Loucy (cell line): Measurements from ENCODE around the gene CCHCR1.

Experiments
- CTCF ChIP-seq: fragments of 200-600 bp; sonication (generic); conservative IDR thresholded peaks from 2 replicates; pipeline ENCODE4 v1.5.1; 2014; ENCODE audit warnings: mild to moderate bottlenecking, antibody characterized with exemption, low read length
- EZH2phosphoT487 ChIP-seq: fragments of 200-600 bp; IDR thresholded peaks from 2 replicates; pipeline ENCODE4 v1.6.1; 2018; ENCODE audit warnings: antibody characterized with exemption, mild to moderate bottlenecking, moderate library complexity, borderline replicate concordance

- TF ChIP-seq CTCF = no peak
- no peak for TF ChIP-seq EZH2phosphoT487
Measured at GRCh38 chr6:31098449-31098938, 59.1 kb downstream of the CCHCR1 start.
